NOMO-1 (cell line): Measurements from ENCODE around the gene ZFAND2A.
"Not testable (repeated sequence)": the region's sequence is repeated elsewhere in the genome, so short reads cannot be mapped to it uniquely, and the experiment has no call there.

Experiments used
- DNase-seq, 2 experiments: peaks; one replicate each; lab custom pipeline; 2025; ENCODE audit not compliant: unreplicated experiment in 2 of 2; lab: John Stamatoyannopoulos, UW

The ZFAND2A gene

GRCh38 chr7:1159891-1160669 is at the start of gene ZFAND2A:
ZFAND2A (minus strand) TSS chr7:1160196; CDS start chr7:1158212, 1,984 bp downstream.
- DNase-seq, result peak; percentile 93 to 98

- DNase-seq, result no peak
Measured at GRCh38 chr7:1209097-1209496, 49.1 kb upstream of the ZFAND2A start.

GRCh38 chr7:1205742-1206141 is 45.7 kb upstream of the ZFAND2A start:
- not testable (repeated sequence) for DNase-seq

GRCh38 chr7:1204460-1205140 is 44.6 kb upstream of the ZFAND2A start:
- no peak for DNase-seq

- not testable (repeated sequence) for DNase-seq
Measured at GRCh38 chr7:1202914-1203313, 42.9 kb upstream of the ZFAND2A start.

- no peak for DNase-seq
Measured at GRCh38 chr7:1201916-1202315, 41.9 kb upstream of the ZFAND2A start.

GRCh38 chr7:1200045-1200444 is 40.0 kb upstream of the ZFAND2A start:
- no peak for DNase-seq

GRCh38 chr7:1197997-1198625 is 38.1 kb upstream of the ZFAND2A start:
- no peak for DNase-seq

GRCh38 chr7:1196950-1197349 is 37.0 kb upstream of the ZFAND2A start:
- no peak for DNase-seq

GRCh38 chr7:1196441-1196840 is 36.4 kb upstream of the ZFAND2A start:
- not testable (repeated sequence) for DNase-seq

GRCh38 chr7:1193593-1194424 is 33.8 kb upstream of the ZFAND2A start:
- DNase-seq, result no peak

GRCh38 chr7:1192171-1192676 is 32.2 kb upstream of the ZFAND2A start:
- DNase-seq, result peak; percentile 88 to 97

- no peak for DNase-seq
Measured at GRCh38 chr7:1189986-1190772, 30.2 kb upstream of the ZFAND2A start.

- DNase-seq, result no peak
Measured at GRCh38 chr7:1188720-1189294, 28.8 kb upstream of the ZFAND2A start.

GRCh38 chr7:1187127-1187526 is 27.1 kb upstream of the ZFAND2A start:
- no peak for DNase-seq

- no peak for DNase-seq
Measured at GRCh38 chr7:1181640-1182039, 21.6 kb upstream of the ZFAND2A start.

- no peak for DNase-seq
Measured at GRCh38 chr7:1181031-1181430, 21.0 kb upstream of the ZFAND2A start.

- peak; percentile 38 to 40 for DNase-seq
Measured at GRCh38 chr7:1176891-1177373, 16.9 kb upstream of the ZFAND2A start.
